ENCODE data around the gene PPDPF.

PPDPF gene

DNA sequence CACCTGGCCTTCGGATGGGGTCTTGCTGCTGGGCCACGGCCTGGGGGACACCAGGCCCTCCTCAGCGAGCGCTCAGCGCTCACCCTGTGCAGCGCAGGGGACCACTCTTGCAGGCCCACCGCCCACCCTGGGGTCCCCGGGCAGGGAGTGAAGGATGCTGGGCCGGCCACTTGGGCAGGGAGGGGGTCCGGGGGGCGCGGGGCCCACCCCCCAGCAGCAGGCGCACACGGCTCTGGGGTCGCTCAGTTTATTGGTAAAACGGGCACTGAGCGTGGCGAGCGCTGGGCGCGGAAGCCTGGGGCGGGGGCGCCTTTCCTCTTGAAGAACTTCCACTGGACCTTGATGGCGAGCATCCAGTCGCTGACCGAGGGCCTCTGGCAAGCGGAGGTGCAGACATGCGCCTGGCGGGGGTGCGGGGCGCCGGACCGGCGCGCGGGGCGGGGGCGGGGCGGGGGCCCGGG, 32.8 kb upstream of the PPDPF start:
- DNase-seq (ENCODE audit: low read depth, low spot score), result no peak

GRCh38 chr20:63488315-63489251, 32.0 kb upstream of the PPDPF start:
- no peak for DNase-seq (ENCODE audit: low read depth, low spot score)

DNA sequence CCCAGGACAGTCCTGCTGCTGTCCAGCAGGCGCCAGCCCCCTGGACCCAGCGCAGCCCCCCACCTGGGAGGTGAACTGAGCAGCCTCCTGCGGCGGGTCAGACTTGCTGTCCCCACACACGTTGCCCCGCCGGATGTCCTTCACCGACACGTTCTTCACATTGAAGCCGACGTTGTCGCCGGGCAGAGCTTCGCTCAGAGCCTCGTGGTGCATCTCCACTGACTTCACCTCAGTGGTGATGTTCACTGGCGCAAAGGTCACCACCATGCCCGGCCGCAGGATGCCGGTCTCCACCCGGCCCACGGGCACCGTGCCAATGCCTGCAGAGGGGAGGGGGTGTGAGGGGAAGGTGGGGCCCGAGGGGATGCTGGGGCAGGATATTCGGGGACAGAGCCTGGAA, 30.1 kb upstream of the PPDPF start:
- DNase-seq (ENCODE audit: low read depth, low spot score), result no peak

- no peak for DNase-seq (ENCODE audit: low read depth, low spot score)
Observed at GRCh38 chr20:63491078-63491477, 29.5 kb upstream of the PPDPF start.

DNA sequence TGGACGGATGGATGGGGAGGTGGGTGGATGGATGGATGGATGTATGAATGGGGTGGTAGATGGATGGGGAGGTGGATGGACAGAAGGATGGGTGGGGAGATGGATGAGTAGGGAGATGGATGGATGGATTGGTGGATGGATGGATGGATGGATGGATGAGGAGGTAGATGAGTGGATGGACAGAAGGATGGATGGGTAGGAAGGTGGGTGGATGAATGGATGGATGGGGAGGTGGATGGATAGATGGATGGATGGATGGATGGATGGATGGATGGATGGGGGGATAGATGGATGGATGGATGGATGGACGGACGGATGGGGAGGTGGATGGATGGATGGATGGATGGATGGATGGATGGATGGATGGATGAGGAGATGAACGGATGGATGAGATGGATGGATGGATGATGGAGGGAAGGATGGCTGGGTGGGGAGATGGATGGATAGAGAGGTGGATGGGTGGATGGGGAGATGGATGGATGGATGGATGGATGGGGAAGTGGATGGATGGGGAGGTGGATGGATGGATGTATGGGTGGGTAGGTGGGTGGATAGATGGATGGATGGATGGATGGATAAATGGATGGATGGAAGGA, 28.8 kb upstream of the PPDPF start:
- DNase-seq (ENCODE audit: low read depth, low spot score), result no peak

GRCh38 chr20:63492518-63492917, 28.0 kb upstream of the PPDPF start:
- no peak for DNase-seq (ENCODE audit: low read depth, low spot score)

DNA sequence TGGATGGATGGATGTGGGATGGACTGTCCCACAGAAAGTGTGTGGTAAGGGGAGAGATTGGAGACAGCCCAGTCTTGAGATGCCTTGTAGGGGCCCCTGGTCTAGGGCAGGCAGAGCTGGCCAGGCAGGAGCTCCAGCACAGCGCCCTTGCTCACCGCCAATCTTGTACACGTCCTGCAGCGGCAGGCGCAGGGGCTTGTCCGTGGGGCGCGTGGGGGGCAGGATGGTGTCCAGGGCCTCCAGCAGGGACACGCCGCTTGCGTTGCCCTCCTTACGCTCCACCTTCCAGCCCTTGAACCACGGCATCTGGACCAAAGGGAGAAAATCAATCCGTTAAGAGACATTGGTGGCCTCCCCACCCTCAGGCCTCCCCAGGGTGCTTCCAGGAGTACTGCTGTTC, 27.6 kb upstream of the PPDPF start:
- DNase-seq (ENCODE audit: low read depth, low spot score), result no peak

- DNase-seq (ENCODE audit: low read depth, low spot score), result no peak
Observed at GRCh38 chr20:63493563-63494020, 27.0 kb upstream of the PPDPF start.

GRCh38 chr20:63494084-63494419, 26.5 kb upstream of the PPDPF start:
- no peak for DNase-seq (ENCODE audit: low read depth, low spot score)

- DNase-seq (ENCODE audit: low read depth, low spot score), result no peak
Observed at GRCh38 chr20:63494420-63495166, 26.0 kb upstream of the PPDPF start.

DNA sequence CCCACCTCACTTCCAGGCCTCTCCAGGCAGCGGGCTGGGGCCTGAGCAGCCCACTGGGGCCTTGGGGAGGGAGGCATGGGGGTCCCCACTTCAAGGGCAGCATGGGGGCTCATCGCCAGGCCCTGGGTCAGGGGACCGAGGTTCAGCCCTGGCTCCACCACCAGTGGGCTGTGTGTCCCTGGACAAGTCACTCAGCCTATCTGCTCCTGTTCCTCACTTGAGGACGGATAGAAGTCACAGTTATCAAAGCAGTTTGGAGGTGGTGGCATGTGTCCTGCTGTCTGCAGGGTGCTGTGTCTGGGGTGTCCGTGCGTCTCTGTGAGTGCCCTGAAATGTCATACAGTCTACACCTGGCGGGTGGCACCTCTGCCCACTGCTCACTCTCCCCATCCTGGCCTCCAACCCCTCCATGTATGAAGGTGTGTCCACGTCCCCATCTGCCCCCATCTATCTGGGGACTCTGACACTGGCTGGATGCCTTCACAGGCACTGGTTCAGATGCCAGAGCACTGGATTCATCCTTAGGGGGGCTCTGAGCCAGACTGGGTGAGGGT, 25.3 kb upstream of the PPDPF start:
- no peak for DNase-seq (ENCODE audit: low read depth, low spot score)

DNA sequence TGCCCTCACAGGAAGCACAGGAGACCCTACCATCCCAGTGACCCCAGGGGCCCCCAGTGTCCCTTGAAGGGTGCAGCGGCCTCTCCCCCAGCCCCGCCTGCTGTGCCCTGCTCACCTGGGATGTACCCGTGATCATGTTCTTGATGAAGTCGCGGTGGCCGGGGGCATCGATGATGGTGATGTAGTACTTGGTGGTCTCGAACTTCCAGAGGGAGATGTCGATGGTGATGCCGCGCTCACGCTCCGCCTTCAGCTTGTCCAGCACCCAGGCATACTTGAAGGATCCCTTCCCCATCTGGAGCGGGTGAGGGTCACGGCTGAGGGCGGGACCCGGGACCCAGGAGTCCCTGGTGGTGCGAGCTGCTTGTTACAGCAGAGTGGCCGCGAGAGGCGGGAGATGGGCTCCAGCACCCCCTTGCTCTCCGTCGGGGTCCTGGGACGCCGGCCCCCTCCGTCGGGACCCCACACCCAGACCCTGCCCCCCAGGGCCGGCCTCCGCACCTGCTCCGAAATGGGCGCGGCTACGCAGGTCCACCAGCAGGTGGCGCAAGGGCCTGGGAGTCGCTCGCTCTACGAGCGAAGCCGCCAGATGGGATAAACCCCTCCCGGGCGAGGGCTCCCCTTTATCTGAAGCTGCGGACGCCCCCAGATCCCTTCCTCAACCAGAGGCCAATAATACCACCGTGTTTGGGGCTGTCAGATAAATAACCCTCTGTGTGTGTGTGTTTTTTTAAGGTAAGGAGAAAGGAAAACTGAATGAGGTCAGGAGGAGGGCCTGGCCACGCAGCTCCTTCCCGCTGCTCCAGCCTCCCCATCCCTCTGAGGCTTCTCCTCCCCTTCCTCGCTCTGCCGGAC, 24.6 kb upstream of the PPDPF start:
- DNase-seq (ENCODE audit: low read depth, low spot score), result peak; percentile 60

- DNase-seq (ENCODE audit: low read depth, low spot score), result peak; percentile 17
Observed at GRCh38 chr20:63496596-63497120, 23.9 kb upstream of the PPDPF start.

- no peak for DNase-seq (ENCODE audit: low read depth, low spot score)
Observed at GRCh38 chr20:63497138-63497945, 23.2 kb upstream of the PPDPF start.

- no peak for DNase-seq (ENCODE audit: low read depth, low spot score)
Observed at GRCh38 chr20:63497946-63498935, 22.3 kb upstream of the PPDPF start.

DNA sequence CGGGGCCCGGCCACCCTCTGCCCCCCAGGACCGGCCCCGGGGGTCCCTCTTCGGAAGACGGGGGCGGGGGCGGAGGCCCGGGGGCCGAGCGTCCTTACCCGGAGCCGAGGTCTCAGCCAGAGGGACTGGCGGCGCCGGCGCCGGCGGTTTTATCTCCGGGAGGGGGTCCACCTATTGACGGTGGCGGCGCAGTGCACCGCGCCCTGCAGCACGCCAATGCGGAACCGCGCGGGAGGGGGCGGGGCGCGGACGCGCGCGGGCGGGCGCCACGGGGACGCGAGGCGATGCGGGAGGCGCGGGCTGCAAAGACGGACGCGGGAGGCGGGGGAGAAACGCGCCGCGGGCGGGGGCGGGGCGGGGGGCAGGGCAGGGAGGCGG, 21.6 kb upstream of the PPDPF start, which contains the start of gene EEF1A2:
Gene EEF1A2, minus strand, starts transcription at position 124 of the 378 bp plus-strand sequence. CDS start 1,320 bp downstream, outside the sequence.
- no peak for DNase-seq (ENCODE audit: low read depth, low spot score)

DNA sequence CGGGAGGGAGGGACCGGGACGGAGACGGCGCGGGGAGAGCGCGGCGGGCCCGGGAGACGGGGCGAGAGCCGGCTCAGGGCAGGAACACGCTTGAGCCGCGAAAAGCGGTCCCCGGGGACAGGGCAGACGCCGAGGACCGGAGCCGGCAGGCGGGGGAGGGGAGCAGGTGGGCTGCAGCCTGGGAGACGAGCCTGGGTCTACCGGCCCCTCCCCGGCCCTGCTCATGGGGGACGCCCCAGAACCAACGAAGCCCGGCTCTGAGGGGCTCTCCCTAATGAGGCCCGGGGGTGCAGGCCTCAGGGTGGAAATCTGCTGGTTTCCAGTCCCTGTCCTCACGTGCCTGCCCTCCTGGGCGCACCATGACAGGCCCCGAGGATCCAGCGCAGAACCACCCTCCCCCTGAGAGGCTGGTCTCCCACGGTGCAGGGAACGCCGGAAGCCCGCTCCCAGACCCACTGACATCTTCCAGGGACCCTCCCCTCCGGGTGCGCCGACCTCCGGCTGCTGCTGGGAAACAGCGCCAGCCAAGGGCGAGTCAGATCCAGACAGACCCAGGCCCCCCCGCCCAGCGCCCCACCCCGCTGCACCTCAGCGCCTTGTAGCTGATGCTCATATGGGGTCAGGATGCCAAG, 21.1 kb upstream of the PPDPF start:
- DNase-seq (ENCODE audit: low read depth, low spot score), result peak; percentile 11

Measured in ELF-1 (cell line).